HG03460 (cell line): ENCODE data around the gene MIEF2.

ENCODE experiments used
- ATAC-seq: cut with Tn5 transposase; IDR thresholded peaks from one replicate; pipeline ENCODE4 v1.9.1; 2021; ENCODE audit not compliant: unreplicated experiment

MIEF2 gene

DNA sequence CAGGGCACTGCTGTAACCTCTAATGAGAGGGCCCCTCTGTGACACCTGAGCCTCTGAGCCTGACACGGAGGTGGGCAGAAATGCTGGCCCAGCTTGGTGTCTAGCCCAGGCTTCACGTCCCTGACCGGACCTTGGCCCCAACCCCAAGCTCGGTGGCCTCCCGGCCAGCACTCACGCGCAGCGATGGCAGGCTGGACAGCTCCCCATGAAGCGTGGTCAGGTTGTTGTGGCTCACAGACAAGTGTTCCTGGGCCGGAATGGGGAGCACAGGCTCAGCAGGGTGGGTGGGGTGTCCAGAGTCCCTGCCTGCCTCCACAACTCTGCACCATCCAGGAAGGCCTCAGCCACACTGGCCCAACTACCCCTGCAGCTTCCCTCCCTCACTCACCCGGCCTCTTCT, 4.1 kb upstream of the MIEF2 start:
- no peak for ATAC-seq

DNA sequence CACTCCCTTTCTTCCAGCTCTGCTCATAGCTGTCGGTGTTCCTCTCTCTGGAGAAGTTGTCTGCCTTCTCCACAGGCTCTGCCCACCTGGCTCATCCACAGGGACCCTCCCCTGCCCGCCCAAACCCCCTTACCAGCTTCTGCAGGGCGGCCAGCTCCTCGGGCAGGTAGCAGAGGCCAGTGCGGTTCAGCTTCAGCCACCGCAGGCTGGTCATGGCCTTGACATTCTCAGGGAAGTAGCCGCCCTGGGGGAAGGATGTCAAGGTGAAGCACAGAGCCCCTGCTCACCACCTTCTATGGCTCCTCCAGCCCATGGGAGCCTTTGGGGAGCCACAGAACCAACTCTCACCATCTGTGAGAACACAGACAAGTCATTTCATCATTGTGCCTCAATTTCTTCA, 3.7 kb upstream of the MIEF2 start:
- ATAC-seq: no peak

DNA sequence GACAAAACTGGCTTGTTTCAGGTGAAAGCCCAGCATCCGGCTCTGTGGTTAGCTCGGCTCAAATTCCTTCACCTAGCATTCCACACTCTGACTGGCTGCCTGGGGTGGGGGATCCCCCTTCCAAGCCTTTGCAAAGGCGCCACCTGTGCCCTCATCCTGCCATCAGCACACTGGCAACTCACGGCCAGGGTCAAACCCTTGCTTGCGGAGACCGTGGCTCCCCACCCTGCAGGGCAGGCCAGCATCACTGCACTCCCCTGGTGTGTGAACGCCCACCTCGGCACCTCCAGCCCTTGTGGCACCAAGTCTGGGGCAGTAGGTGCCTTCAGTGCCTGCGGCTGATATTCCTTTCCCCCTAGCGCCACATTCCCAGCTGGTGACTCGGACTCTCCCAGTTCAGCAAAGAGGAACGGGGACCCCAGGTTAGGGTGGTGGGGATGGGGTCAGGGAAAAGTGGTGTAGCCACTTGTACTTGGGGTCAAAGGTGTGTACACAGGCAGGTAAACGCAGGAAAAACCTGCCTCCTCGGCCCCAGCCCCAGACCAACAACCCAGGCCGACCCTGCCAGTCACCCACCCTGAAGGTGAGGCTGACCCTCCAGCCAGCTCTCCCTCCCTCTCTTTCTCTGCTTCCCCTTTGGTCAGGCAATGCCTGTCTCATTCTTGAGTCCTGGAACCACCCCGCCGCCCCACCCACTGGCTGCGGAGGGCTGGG, 3.0 kb upstream of the MIEF2 start:
- ATAC-seq: no peak

DNA sequence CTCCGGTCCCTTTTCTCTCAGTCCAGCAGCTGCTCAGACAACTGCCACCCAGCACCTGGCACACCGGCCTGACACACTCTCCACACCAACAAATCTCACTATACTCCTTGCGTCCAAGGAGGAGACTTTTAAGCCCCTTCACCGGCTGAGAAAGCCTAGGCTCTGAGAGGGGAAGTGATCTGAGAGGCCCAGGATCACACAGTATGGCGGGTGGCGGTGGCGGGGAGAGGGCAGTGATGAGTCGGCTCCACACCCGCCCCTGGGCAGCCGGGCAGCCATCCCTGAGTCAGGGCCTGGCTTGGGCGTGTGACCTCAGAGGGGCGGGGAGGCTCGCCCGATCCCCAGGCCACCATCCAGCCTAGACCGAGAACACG, 2.5 kb upstream of the MIEF2 start:
- no peak for ATAC-seq

DNA sequence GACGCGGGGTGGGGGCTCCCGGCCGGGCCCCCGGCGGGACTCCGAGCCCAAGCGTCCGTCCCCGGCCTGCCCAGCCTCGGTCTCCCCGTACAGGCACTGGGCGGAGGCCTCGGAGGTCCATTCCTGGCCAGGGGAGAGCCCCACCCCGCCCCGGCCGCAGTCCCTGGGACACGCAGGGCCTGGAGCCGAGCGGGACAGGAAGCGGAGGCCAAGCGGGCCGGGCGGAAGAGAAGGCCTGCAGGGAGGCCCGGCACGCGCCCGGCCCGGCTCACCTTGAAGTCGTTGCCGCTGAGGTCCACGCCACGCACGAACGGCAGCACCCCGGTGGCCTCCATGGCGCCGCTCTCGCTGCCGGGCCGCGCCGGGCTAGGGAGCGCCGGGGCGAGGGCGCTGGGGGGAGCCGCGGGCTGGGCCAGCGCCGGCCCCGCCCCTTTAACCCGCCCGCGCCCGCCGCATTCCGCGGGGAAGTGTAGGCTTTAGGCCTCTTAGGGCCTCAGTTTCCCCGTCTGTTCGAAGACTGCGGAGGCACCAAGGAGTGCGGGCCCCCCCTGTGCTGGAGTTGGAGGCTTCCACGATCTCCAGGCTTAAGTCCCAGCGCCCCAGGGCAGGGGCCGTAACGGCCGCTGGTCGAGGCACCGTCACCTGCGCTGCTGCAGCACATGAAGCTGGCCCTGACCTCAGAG, 2.0 kb upstream of the MIEF2 start, which contains the start of gene FLII:
Gene FLII, minus strand, starts transcription at position 383 of the 683 bp plus-strand sequence. Its CDS starts 48 bp downstream, at position 335.
- peak; percentile 31 for ATAC-seq

DNA sequence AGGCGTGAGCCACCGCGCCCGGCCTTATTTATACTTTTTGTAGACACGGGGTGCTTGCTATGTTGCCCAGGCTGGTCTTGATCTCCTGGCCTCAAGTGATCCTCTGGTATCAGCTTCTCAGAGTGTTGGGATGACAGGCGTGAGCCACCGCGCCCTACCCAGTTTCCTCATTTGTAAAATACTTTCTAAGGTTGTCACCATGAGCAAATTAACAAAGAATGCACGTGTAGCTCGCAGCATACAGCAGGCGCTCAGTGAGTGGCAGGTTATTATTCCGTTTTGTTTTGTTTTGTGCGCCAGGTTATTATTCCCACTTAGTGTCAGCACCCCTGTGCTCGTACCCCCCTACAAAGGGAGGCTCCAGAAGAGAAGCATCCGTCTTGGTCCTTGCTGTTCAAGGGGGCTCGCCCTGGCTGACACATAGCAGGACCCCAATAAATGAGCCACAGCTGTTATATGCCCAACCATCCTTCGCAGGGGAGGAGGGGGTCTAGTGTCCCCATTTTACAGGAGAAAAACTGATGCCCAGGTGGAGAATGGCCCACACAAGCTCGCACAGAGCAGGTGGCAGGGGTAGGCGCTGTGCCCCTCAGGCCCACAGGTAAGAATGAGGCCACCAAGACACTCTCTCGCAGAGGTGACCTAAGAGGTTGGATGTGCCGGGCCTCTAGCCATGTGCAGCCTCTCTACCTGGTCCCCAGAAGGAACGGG, 686 bp upstream of the MIEF2 start:
- peak; percentile 2 for ATAC-seq

DNA sequence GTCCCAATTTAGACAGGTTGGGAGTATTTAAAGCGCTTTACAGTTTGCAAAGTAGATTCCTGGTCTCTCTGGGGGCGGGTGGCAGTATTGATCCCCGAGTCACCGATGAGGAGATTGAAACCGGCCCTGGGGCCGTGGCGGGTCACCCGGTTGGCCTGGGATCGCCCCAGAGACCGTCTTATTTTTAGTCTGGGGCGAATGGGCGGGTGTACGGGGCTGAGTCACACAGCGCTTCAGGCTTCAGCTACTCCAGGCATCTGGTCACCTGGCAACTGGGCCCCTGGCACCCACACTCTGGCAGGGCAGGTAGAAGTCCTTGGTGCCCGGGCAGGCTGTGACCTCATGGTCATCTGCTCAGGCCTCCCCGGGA, 669 bp downstream of the MIEF2 start:
- peak; percentile 9 for ATAC-seq

DNA sequence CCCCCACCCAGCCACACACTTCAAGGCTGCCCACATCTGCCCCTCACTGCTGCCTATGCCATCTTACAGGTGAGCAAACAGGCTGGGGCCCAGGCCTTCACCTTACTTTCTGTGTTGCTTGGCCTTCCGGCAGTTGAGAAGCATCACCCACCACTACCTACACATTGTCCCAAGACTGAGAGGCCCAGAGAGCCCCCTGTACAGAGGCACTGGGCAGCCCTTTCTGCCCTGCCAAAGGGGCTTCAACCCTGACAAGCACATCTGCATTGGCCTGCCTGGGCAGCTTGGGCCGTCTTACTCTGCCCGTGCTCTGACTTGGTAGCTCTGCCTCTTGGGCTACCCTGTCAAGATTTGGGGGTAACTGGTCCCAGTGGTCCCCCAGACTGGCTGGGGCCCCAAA, 1.2 kb downstream of the MIEF2 start:
- ATAC-seq: no peak

DNA sequence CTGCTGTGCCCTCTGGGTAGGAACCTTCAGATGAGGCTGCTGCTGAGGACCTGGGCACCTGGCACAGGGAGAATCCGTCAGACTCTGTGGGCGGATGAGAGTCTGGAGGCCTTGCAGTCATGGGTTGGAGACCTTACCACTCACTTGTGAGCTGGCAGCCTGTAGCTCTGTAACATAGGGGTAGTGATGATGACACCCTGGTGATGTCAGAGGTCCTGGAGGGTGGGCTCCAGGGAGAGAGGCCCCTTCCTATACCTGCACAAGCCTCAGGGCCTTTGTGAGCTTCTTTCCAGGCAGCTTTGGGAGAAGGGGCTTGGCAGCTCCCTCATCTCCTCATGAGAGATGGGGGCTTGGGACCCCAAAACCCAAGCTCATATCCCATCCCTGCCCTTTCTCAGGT, 1.6 kb downstream of the MIEF2 start:
- no peak for ATAC-seq

DNA sequence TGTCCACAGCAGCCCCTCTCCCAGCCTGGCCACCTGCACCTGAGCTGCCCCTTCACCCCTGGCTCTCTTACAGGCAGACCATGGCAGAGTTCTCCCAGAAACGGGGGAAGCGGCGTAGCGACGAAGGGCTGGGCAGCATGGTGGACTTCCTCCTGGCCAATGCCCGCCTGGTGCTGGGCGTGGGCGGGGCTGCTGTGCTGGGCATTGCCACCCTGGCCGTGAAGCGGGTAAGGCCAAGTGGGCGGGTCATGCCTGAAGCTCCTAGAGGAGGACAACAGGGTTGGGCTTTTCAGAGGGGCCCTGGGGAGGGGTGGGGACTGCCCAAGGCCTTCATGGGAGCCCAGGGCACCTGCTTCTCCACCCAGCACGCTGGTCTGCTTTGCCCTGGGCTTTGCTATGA, 2.2 kb downstream of the MIEF2 start:
- ATAC-seq: no peak

DNA sequence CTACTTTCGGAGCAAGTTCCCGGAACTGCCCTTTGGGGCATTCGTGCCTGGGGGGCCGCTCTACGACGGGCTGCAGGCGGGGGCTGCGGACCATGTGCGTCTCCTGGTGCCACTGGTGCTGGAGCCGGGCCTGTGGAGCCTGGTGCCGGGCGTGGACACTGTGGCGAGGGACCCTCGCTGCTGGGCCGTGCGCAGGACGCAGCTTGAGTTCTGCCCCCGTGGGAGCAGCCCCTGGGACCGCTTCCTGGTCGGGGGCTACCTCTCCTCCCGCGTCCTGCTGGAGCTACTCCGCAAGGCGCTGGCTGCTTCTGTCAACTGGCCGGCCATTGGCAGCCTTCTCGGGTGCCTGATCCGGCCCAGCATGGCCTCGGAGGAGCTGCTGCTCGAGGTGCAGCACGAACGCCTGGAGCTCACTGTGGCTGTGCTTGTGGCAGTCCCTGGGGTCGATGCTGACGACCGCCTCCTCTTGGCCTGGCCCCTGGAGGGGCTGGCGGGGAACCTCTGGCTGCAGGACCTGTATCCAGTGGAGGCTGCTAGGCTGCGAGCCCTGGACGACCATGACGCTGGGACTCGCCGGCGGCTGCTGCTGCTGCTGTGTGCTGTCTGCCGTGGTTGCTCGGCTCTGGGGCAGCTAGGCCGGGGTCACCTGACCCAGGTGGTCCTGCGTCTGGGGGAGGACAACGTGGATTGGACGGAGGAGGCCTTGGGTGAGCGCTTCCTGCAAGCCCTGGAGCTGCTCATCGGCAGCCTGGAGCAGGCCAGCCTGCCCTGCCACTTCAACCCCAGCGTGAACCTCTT, 3.6 kb downstream of the MIEF2 start:
- ATAC-seq: no peak

DNA sequence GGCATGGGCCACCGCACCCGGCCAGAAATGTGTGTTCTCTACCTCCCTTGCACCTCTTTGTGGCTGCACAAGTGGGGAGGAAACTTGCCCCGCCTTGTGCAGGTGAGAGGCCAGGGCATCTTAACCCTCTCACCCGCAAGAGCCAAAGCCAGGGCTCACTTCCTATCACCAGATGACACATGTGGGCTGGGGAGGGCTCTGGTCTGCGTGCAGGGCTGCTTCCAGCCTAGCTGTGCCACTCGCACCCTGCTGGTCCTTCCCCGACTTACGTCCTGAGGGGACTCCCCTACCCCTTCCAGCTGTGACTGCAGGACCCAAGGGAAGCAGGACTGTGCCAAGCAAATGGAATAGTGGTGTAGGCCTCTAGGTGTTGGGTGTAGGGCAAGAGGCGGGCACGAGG, 6.9 kb downstream of the MIEF2 start:
- ATAC-seq: no peak

DNA sequence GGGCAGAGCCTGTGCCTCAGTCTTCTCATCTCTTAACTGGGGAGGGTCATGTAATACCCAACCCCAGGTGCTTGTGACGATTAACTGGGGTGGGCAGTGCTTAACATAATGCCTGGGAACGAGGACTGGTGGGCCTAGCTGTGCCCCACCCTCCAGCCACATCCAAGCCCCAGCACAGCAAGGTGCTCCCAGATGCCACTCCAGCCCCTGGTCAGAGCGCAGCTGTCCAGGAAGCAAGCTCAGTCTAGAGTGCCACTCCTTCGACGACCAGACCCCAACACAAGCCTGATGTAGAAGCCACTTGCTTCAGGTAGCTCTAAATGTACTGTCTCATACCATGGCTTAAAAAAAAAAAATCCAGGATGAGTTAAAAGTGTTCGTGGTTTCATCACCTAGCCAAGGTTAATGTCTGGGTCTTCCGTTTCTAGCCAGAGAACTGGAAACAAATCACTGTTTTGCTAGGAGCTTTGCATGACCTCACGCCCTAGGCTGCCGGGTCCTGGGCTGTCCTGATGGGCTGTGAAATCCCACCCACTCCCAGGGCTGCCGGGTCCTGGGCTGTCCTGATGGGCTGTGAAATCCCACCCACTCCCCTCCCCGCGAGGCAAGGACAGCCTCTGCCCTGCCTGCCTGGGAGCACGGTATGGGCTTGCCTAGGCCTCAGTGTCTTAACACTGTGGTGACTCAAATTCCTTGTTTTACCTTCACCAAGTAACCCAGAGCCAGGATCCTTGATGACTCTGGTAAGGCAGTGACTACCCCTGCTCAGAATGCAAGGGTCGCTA, 7.7 kb downstream of the MIEF2 start:
- no peak for ATAC-seq

DNA sequence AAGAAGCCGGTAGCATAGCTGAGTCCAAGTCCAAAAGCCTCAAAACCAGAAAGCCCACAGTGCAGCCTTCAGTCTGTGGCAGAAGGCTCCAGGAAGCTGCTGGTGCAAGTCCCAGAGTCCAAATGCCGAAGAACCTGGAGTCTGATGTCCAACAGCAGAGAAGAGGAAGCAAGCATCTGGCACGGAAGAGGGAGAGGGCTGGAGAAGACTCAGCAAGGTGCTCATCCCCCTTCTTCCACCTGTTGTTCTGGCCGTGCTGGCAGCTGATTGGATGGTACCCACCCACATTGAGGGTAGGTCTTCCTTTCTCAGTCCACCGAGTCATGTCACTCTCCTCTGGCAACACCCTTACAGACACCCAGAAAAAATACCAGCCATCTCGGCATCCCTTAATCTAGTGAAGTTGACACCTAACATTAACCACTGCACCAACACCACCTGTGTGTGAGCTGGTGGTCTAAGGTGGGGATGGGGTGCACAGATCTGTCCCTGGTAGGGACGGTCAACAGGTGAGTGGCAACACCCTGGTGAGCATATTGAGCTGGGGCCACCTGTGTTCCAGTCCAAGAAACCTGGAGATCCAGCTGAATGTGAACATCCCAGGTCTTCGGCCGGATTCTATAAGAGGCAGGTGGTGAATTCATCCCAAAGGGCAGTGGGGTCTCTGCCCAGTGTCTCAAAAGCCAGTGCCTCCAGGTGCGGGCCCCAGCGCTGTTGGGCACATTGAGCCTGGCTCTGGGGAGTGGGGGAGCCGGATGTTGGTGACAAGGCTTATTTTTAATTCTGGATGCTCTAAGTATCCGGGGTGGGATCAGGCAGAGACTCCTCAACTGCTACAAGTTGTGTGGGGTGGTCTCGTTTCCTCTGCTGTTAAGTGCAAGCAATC, 9.8 kb downstream of the MIEF2 start:
- ATAC-seq: no peak

DNA sequence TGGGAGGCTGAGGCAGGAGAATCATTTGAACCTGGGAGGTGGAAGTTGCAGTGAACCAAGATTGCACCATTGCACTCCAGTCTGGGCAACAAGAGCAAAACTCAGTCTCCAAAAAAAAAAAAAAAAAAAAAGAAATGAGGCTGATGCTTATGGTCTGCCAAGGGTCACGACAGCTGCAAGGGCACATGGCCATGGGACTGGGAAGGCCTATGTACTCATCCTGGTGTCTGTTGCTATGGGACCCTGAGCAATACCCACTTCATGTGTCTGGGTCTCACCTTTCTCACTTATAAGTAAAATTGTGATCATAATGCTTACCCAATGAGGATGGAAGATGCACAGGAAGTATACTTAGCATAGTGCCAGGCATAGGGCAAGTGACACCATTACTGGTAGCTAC, 16.6 kb downstream of the MIEF2 start:
- no peak for ATAC-seq

DNA sequence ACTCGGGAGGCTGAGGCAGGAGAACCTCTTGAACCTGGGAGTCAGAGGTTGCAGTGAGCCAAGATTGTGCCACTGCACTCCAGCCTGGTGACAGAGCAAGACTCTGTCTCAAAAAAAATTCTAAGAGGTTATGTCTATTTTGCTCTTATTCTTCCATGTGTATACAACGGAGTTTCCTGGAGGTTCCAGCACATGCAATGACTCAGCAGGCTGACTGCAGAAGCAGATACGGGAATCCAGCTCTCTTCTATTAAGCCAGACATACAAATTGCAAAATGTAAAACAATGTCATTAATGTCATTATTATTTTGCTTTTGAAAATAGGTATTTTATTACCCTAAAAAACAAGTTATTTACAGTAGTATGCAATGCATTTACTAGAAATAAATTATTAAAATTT, 18.4 kb downstream of the MIEF2 start:
- no peak for ATAC-seq

DNA sequence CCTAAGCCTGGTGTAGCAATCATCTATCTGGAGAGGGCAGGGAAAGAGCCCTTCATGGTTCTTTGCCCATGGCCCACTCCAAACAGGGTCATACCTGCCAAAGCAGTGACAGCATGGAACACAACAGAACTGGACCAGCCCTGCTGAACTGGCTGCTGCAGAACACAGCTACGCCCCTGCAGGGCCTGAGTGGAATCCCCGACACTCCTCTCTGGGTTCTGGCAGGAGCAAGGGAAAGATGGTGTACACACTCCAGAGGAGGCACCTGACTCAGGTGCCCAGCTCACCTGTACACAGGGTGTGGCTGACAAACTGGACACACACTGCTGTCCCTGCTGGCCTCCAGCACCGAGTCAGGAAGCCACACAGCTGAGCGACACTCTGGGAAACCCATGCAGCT, 19.8 kb downstream of the MIEF2 start:
- no peak for ATAC-seq

DNA sequence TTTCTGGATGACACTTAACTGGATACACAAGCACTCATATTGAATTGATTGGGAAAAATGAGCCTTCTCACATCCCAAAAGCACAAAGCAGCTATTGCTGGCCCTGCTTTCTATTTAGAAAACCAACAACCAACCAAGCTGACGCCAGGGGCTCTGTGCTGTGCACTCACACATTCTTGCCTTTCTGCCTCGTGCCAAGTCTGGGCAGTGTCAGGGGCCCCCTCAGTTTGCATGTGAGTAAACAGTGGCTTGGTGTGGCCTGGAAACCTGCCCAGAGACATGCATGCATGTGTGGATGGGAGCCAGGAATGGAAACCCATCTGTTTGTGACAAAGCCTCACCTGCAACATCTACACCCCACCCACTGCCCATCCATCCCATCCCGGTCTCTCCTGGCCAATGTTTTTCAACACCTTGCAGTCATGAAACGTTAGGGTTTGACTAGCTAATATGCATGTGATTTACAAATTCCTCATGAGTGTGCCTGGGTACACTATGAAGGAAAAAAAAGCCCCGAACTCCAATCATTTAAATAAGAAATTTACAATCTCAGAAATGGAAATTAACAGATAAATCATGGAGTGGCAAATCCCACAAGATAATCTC, 20.4 kb downstream of the MIEF2 start:
- no peak for ATAC-seq

DNA sequence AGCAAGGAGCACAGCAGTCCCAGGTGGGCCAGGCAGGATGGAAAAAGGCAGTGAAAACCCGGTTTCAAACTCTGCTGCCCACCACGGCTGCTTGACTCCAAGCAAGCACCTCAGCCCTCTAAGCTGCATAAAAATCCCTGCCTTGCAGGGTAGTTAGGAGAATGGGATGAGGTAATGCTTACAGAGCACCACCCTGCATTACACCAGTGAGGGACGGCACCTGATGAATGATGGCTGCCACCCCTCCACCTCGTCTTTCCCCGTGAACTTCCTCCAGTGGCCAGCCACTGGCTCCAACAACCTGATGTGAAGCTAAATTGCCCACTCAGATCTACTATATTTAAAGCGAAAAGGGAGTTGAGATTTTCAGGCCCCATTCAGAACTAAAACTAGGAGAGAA, 21.3 kb downstream of the MIEF2 start:
- no peak for ATAC-seq
